HFF-Myc (cell line): ENCODE data around the gene KCNQ1OT1.

ENCODE experiments used
- DNase-seq: peaks from one replicate; pipeline ENCODE4 v3.0.0-alpha.2; 2011; ENCODE audit warnings: low read depth; ENCODE audit errors: extremely low read depth
- H3K4me3 ChIP-seq: replicated peaks from 2 replicates; pipeline ENCODE4 v1.5.1; 2011; ENCODE audit warnings: low read depth, mild to moderate bottlenecking, control low read depth, low read length
- TF ChIP-seq, protein P1 (sequence below): IDR thresholded peaks from 2 replicates; pipeline ENCODE4 v1.5.1; 2012; ENCODE audit warnings: mild to moderate bottlenecking, low read depth, low read length, control low read depth; ENCODE audit errors: missing control alignments

Gene KCNQ1OT1

DNA sequence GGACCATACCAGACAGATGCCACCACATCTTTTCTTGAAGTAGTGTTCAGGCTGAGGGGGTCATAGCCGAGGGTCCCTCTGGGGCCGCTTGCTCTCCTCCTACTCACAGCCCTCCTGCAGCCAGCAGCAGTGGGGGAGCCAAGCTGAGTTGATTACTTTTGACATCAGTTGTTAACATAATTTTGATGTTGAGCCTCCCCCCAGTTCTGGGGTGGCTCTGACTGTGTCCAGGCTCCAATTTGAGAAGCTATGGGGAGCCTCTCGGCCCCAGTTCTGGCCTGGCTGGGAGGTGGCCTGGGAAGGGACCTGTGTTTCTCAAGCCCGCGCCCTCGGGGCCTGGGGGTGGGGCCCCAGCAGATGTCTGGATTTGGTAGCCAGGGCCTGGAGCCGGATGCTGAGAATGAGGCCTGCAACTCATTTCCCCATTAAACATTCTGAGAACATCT is 47.9 kb downstream of the KCNQ1OT1 start:
- TF ChIP-seq, protein P1, sequence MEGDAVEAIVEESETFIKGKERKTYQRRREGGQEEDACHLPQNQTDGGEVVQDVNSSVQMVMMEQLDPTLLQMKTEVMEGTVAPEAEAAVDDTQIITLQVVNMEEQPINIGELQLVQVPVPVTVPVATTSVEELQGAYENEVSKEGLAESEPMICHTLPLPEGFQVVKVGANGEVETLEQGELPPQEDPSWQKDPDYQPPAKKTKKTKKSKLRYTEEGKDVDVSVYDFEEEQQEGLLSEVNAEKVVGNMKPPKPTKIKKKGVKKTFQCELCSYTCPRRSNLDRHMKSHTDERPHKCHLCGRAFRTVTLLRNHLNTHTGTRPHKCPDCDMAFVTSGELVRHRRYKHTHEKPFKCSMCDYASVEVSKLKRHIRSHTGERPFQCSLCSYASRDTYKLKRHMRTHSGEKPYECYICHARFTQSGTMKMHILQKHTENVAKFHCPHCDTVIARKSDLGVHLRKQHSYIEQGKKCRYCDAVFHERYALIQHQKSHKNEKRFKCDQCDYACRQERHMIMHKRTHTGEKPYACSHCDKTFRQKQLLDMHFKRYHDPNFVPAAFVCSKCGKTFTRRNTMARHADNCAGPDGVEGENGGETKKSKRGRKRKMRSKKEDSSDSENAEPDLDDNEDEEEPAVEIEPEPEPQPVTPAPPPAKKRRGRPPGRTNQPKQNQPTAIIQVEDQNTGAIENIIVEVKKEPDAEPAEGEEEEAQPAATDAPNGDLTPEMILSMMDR = no peak
- no peak for DNase-seq
- no peak overlapping the region for H3K4me3 ChIP-seq

DNA sequence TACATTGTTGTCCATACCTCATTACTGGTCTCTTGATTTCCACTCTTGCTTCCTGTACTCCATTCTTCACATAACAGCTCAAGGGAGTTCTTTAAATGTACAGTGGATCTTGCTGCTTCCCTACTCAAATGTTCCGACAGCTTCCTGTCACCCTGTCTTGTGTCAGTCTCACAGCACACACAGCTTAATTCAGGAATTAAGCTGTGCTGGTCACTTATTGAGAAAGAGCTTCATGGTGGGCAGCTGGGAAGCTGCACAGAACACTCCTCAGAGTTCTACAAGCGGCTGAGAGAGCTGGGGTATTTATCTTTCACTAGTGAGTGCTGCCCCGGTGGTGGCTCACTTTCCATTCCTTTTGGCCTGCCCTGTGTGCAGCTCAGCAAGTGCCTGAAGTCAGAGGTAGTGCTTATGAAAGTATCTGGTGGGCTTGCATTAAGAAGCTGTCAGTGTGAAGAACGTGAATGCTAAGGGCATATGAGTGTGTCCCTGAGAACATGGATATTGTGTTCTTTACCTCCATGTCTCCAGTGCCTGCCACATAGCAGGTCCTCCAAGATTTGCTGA is 48.7 kb downstream of the KCNQ1OT1 start:
- no peak for DNase-seq
- no peak overlapping the region for H3K4me3 ChIP-seq
- TF ChIP-seq, protein P1 = no peak

DNA sequence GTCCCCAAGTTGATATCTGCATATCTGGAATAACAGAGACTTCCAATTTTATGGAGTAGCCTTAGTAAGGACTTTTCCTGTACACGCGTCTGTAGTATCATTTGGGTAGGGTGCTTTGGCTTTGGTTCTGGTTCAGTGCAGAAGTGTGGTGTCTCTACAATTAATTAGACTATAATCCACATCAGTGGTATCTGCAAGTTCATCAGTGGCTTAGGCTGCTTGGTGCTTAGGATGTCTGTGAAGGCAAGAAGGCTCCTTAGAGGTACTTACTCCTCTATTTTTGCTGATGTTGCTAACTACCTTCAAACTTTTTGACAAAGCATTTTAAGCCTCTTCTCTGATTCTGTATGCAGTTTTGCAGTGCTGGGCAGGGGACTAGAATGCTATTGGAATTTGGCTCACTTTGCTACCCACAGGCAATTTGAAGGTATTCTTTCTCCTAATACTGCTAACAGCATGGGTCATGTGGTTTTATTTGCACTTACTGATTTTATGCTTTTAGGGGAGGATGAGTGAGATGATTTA is 49.4 kb downstream of the KCNQ1OT1 start:
- H3K4me3 ChIP-seq = no peak overlapping the region
- DNase-seq = no peak
- TF ChIP-seq, protein P1 = no peak

DNA sequence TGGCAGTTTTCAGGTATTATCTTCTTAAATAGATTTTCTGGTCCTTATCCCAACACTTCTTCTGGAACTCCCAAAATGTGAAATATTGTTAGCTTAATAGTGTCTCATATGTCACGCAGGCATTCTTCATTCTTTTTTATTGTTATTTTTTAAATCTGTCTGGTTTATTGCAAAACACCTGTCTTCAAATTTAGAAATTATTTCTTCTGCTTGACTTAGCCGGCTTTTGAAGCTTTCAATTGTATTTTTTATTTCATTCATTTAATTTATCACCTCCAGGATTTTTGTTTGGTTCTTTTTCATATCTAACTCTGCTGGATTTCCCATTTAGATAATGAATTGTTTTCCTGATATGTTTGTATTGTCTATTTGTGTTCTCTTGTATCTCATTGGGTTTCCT is 49.9 kb downstream of the KCNQ1OT1 start:
- TF ChIP-seq, protein P1 = no peak
- no peak for DNase-seq

DNA sequence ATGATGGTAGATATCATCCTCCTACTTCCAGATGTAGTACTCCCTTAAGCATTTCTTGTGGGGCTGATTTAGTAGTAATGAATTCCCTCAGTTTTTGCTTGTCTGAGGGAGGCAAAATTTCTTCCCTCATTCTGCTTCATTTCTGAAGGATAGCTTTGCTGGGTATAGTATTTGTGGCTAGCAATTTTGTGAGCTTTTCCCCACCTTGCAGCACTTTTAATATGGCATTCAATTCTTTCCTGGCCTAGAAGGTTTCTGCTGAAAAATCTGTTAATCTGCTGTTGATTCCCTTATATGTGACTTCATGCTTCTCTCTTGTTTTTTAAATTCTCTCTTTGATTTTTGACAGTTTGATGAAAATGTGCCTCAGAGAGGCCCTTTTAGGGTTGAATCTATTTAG is 50.4 kb downstream of the KCNQ1OT1 start:
- TF ChIP-seq, protein P1 = no peak
- no peak overlapping the region for H3K4me3 ChIP-seq
- no peak for DNase-seq

More for the DNA sequence above, 49.9 kb downstream of the KCNQ1OT1 start:
- no peak overlapping the region for H3K4me3 ChIP-seq

DNA sequence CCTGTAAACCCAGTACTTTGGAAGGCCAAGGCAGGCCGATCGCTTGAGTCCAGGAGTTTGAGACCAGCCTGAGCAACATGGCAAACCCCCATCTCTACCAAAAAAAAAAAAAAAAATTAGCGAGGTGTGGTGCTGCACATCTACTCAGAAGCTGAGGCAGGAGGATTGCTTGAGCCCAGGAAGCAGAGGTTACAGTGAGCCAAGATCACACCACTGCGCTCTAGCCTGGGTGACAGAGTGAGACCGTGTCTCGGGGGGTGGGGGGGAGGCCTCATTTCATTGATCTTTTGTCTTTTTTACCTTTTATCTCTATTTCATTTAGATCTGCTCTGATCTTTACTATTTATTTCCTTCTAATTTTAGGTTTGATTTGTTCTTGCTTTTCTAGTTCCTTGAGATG is 51.8 kb downstream of the KCNQ1OT1 start:
- TF ChIP-seq, protein P1 = no peak
- no peak for DNase-seq
- no peak overlapping the region for H3K4me3 ChIP-seq

DNA sequence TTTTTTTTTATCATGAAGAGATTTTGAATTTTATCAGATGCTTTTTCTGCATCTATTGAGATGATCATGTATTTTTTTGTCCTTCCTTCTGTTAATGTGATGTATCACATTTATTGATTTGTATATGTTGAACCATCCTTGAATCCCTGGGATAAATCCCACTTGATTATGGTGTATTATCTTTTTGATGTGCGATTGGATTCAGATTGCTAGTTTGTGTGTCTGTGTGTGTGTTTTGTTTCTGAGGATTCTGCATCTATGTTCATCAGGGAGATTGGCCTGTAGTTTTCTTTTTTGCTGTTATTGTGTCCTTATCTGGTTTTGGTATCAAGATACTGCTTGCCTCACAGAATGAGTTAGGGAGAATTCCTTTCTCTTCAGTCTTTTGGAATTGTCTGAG is 52.6 kb downstream of the KCNQ1OT1 start:
- TF ChIP-seq, protein P1 = no peak
- H3K4me3 ChIP-seq = no peak overlapping the region
- DNase-seq = no peak
